Neuronal stem cell (in vitro differentiated cells): Measurements from ENCODE around the gene PSME3IP1.

Experiments used
- DNase-seq: peaks from one replicate; pipeline ENCODE4 v3.0.0-alpha.2; 2013; ENCODE audit warnings: low spot score
- H2AFZ ChIP-seq: one replicate; pipeline ENCODE4 v1.6.1; 2013; ENCODE audit warnings: mild to moderate bottlenecking, low read length, inconsistent platforms
- H2AK5ac ChIP-seq: 2 replicates; pipeline ENCODE4 v1.6.1; 2013; ENCODE audit warnings: low read depth, mild to moderate bottlenecking, inconsistent platforms, low read length, moderate library complexity, mixed read lengths
- H2BK120ac ChIP-seq: 2 replicates; pipeline ENCODE4 v1.6.1; 2013; ENCODE audit warnings: low read depth, mild to moderate bottlenecking, inconsistent platforms, low read length, moderate library complexity, mixed read lengths
- H2BK12ac ChIP-seq: one replicate; pipeline ENCODE4 v1.6.1; 2013; ENCODE audit warnings: low read length, inconsistent platforms
- H2BK15ac ChIP-seq: 2 replicates; pipeline ENCODE4 v1.6.1; 2013; ENCODE audit warnings: mild to moderate bottlenecking, low read length, inconsistent platforms, mixed read lengths
- H2BK5ac ChIP-seq: one replicate; pipeline ENCODE4 v1.6.1; 2013; ENCODE audit warnings: inconsistent platforms, mild to moderate bottlenecking, low read length, moderate library complexity
- H3K14ac ChIP-seq: one replicate; pipeline ENCODE4 v1.6.1; 2013; ENCODE audit warnings: low read length, inconsistent platforms
- H3K18ac ChIP-seq: 2 replicates; pipeline ENCODE4 v1.6.1; 2013; ENCODE audit warnings: low read length, inconsistent platforms
- H3K23ac ChIP-seq: 2 replicates; pipeline ENCODE4 v1.6.1; 2013; ENCODE audit warnings: low read depth, mild to moderate bottlenecking, mixed read lengths, low read length, inconsistent platforms; ENCODE audit not compliant: poor library complexity
- H3K27ac ChIP-seq: replicated peaks from 3 replicates; pipeline ENCODE4 v1.5.1; 2013; ENCODE audit warnings: low read length, inconsistent platforms
- H3K27me3 ChIP-seq, 3 experiments: 2 replicates each; pipeline ENCODE4 v1.6.1; 2013; ENCODE audit warnings: low read length in 3 of 3, mild to moderate bottlenecking in 2 of 3, inconsistent platforms in 1 of 3, low read depth in 1 of 3, mixed read lengths in 1 of 3, moderate library complexity in 1 of 3; ENCODE audit not compliant: control insufficient read depth in 3 of 3, insufficient read depth in 3 of 3
- H3K36me3 ChIP-seq, 2 donors: replicated peaks in 1 of 2; 2 replicates each; pipeline ENCODE4 v1.6.1; 2013; ENCODE audit warnings: low read length in 2 of 2; ENCODE audit not compliant: control insufficient read depth in 2 of 2, insufficient read depth in 2 of 2
- H3K4ac ChIP-seq: 2 replicates; pipeline ENCODE4 v1.6.1; 2013; ENCODE audit warnings: inconsistent platforms, mild to moderate bottlenecking, low read length, moderate library complexity
- H3K4me1 ChIP-seq, 2 donors: 1 replicate in 1 of 2; 2 replicates in 1 of 2; pipeline ENCODE4 v1.6.1; 2013; ENCODE audit warnings: low read length in 2 of 2, low read depth in 1 of 2; ENCODE audit not compliant: control insufficient read depth in 2 of 2, insufficient read depth in 1 of 2
- H3K4me2 ChIP-seq: one replicate; pipeline ENCODE4 v1.6.1; 2013; ENCODE audit warnings: mild to moderate bottlenecking, low read length, inconsistent platforms; ENCODE audit not compliant: insufficient read depth, poor library complexity, severe bottlenecking
- H3K4me3 ChIP-seq, 2 donors: 2 replicates each; pipeline ENCODE4 v1.5.1; 2013; ENCODE audit warnings: low read length in 2 of 2, mild to moderate bottlenecking in 2 of 2, inconsistent platforms in 1 of 2, moderate library complexity in 1 of 2
- H3K79me1 ChIP-seq: one replicate; pipeline ENCODE4 v1.6.1; 2013; ENCODE audit warnings: low read depth, mild to moderate bottlenecking, inconsistent platforms, low read length, moderate library complexity
- H3K9ac ChIP-seq: one replicate; pipeline ENCODE4 v1.6.1; 2013; ENCODE audit warnings: mild to moderate bottlenecking, low read depth, low read length, inconsistent platforms; ENCODE audit not compliant: poor library complexity
- H3K9me3 ChIP-seq, 2 donors: replicated peaks in 1 of 2; 2 replicates each; pipeline versions ENCODE3 to v1.6.1; 2013; ENCODE audit warnings: low read length in 2 of 2, mild to moderate bottlenecking in 2 of 2, inconsistent platforms in 1 of 2, low read depth in 1 of 2, mixed read lengths in 1 of 2, moderate library complexity in 1 of 2; ENCODE audit not compliant: control insufficient read depth in 2 of 2, insufficient read depth in 1 of 2
- H4K8ac ChIP-seq: one replicate; pipeline ENCODE4 v1.6.1; 2013; ENCODE audit warnings: low read depth, mild to moderate bottlenecking, inconsistent platforms, low read length, moderate library complexity
- H4K91ac ChIP-seq: one replicate; pipeline ENCODE4 v1.6.1; 2013; ENCODE audit warnings: low read length, low read depth, mild to moderate bottlenecking, inconsistent platforms; ENCODE audit not compliant: poor library complexity
- WGBS, 2 donors: extraction: QIAGEN DNeasy Blood & Tissue Kit; methylation state at CpG; one replicate each; pipeline ENCODE4 v1.1.7; 2013; ENCODE audit warnings: missing lambda C conversion rate in 2 of 2, mixed read lengths in 1 of 2; ENCODE audit not compliant: insufficient read length in 2 of 2, insufficient replicate concordance in 1 of 2; ENCODE audit errors: extremely low coverage in 2 of 2; 5-methylcytosine and 5-hydroxymethylcytosine counted together

The PSME3IP1 gene

GRCh38 chr16:57196753-57197152 lies 10.9 kb upstream of the PSME3IP1 start:
- DNase-seq: no peak
- no peak overlapping the region for H3K14ac ChIP-seq
- WGBS, 2 donors: no CpG with 5 or more reads among the region's 3 CpGs

DNA sequence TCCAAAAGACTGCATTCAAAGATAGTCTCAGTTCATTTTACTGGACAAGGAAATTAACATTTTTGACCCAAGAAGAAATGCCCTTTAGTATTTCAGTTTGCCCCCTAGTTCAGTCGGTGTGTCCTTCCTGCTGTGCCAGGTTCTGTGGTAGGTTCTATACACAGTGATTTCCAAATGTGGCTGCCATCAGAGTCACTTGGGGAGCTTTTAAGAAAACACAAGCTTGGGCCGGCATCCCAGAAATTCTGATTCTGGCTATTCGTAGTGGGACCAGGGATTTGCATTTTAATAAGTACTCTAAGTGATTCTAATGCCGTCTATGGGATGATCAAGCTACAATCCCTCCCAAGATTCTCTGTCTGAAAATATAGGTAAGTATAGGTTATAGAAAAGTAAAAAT lies 10.4 kb upstream of the PSME3IP1 start:
- H4K8ac ChIP-seq: no peak overlapping the region
- H3K23ac ChIP-seq: no peak overlapping the region
- no peak overlapping the region for H2BK12ac ChIP-seq
- no CpG with 5 or more reads among the region's 4 CpGs for WGBS, 2 donors
- no peak for DNase-seq
- H2BK5ac ChIP-seq: no peak overlapping the region
- no peak overlapping the region for H3K18ac ChIP-seq
- H3K14ac ChIP-seq: no peak overlapping the region
- H2AK5ac ChIP-seq: no peak overlapping the region
- H3K36me3 ChIP-seq: peaks cover 0 to 33% of the 10 kb centered on the region in 2 donors
- no peak overlapping the region for H2AFZ ChIP-seq
- no peak overlapping the region for H3K4me2 ChIP-seq
- H3K9me3 ChIP-seq: peaks cover 0 to 18% of the 10 kb centered on the region in 2 donors
- no peak overlapping the region for H2BK15ac ChIP-seq
- H3K9ac ChIP-seq: no peak overlapping the region
- no peak overlapping the region for H4K91ac ChIP-seq
- H3K4me3 ChIP-seq: no peak overlapping the region
- no peak overlapping the region for H3K27ac ChIP-seq
- no peaks in the 10 kb centered on the region for H3K4me1 ChIP-seq
- no peak overlapping the region for H2BK120ac ChIP-seq
- peaks cover 2% of the 10 kb centered on the region for H3K79me1 ChIP-seq
- no peak overlapping the region for H3K4ac ChIP-seq
- H3K27me3 ChIP-seq: no peaks in the 10 kb centered on the region

More at GRCh38 chr16:57196753-57197152, 10.9 kb upstream of the PSME3IP1 start:
- H3K79me1 ChIP-seq: peaks cover 2% of the 10 kb centered on the region
- H4K8ac ChIP-seq: no peak overlapping the region
- no peak overlapping the region for H2BK15ac ChIP-seq
- peaks cover 0 to 33% of the 10 kb centered on the region in 2 donors for H3K36me3 ChIP-seq
- H3K9me3 ChIP-seq: peaks cover 0 to 18% of the 10 kb centered on the region in 2 donors
- H3K4me1 ChIP-seq: no peaks in the 10 kb centered on the region
- no peak overlapping the region for H2BK120ac ChIP-seq
- H3K18ac ChIP-seq: no peak overlapping the region
- no peak overlapping the region for H3K4ac ChIP-seq
- no peaks in the 10 kb centered on the region for H3K27me3 ChIP-seq
- no peak overlapping the region for H2BK5ac ChIP-seq
- no peak overlapping the region for H3K27ac ChIP-seq
- no peak overlapping the region for H2AFZ ChIP-seq
- no peak overlapping the region for H2BK12ac ChIP-seq
- H3K4me3 ChIP-seq: no peak overlapping the region
- H3K9ac ChIP-seq: no peak overlapping the region
- H4K91ac ChIP-seq: no peak overlapping the region
- H3K4me2 ChIP-seq: no peak overlapping the region
- no peak overlapping the region for H3K23ac ChIP-seq
- H2AK5ac ChIP-seq: no peak overlapping the region

- H3K23ac ChIP-seq: no peak overlapping the region
- no peak overlapping the region for H4K91ac ChIP-seq
- H2BK12ac ChIP-seq: no peak overlapping the region
- no peak overlapping the region for H3K4ac ChIP-seq
- no peak overlapping the region for H3K18ac ChIP-seq
- H2BK120ac ChIP-seq: no peak overlapping the region
- no peak overlapping the region for H3K9ac ChIP-seq
- H2AFZ ChIP-seq: no peak overlapping the region
- no peak overlapping the region for H3K27ac ChIP-seq
- no peak overlapping the region for H3K4me2 ChIP-seq
- no peak overlapping the region for H2AK5ac ChIP-seq
- no peak overlapping the region for H2BK15ac ChIP-seq
- H3K79me1 ChIP-seq: peaks cover 4% of the 10 kb centered on the region
- peaks cover 0 to 46% of the 10 kb centered on the region in 2 donors for H3K36me3 ChIP-seq
- no peak overlapping the region for H3K14ac ChIP-seq
- H3K4me1 ChIP-seq: no peaks in the 10 kb centered on the region
- H2BK5ac ChIP-seq: no peak overlapping the region
- H4K8ac ChIP-seq: no peak overlapping the region
- H3K4me3 ChIP-seq: no peak overlapping the region
- no peak for DNase-seq
- H3K27me3 ChIP-seq: no peaks in the 10 kb centered on the region
- H3K9me3 ChIP-seq: peaks cover 0 to 16% of the 10 kb centered on the region in 2 donors
These were observed 8.7 kb upstream of the PSME3IP1 start for GRCh38 chr16:57194512-57194911.

DNA sequence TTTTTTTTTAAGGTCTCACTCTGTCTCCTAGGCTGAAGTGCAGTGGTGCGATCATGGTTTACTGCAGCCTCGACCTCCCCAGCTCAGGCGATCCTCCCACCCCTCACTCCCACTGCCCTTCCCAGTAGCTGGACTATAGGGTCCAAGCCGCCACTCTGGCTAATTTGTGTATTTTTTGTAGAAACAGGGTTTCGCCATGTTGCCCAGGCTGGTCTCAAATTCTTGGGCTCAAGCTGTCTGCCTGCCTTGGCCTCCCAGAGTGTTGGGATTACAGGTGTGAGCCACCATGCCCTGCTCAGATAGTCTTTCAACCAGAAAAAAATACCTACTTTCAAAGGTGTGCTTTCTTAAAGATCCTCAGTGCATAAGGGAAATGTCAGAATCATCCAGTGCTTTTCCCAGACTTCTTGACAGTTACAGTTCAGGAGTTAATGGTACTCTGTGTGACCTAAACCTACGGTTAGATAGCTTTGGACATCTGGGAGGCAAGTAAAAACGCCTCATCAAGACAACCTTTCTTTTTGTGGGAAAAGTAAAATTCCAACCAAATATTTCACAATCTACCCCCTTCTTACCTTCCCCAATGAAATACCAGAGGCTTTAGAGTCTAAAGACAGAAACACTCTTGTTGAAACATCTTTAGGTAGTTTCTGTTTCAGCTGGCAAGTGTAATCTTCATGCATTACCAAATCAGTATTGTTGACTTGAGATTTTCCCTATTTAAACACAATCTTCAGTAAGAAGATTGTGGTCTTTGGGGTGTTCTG lies 7.1 kb upstream of the PSME3IP1 start:
- WGBS, 2 donors: no CpG with 5 or more reads among the region's 7 CpGs
- Histone ChIP-seq H2BK12ac (no peak overlapping the region), H3K4me3 (no peak overlapping the region), H3K79me1 (peaks cover 4% of the 10 kb centered on the region), H2BK15ac (no peak overlapping the region), H3K23ac (no peak overlapping the region), H3K27ac (no peak overlapping the region), H3K18ac (no peak overlapping the region), H2BK120ac (no peak overlapping the region), H3K27me3 (no peaks in the 10 kb centered on the region), H3K36me3 (peaks cover 0 to 43% of the 10 kb centered on the region in 2 donors), H3K4me1 (peaks cover 0 to under 1% of the 10 kb centered on the region in 2 donors), H2AFZ (no peak overlapping the region), H3K14ac (no peak overlapping the region), H2AK5ac (no peak overlapping the region), H2BK5ac (no peak overlapping the region), H3K4ac (no peak overlapping the region), H3K9me3 (peaks cover 0 to 3% of the 10 kb centered on the region in 2 donors), H4K91ac (no peak overlapping the region), H4K8ac (no peak overlapping the region), H3K9ac (no peak overlapping the region), H3K4me2 (no peak overlapping the region)
- DNase-seq: no peak
